ENCODE data around the gene SCGB1C2. TPM values are rescaled to one million over a fixed set of nuclear protein-coding genes. Genes with fewer than 3 reads are reported as not detected.

SCGB1C2 gene
- total RNA-seq, 1 experiment from 2014 or later, result not detected

- no peaks in the 10 kb centered on the region for H3K79me2 ChIP-seq (ENCODE audit: low read depth)
- H3K4me2 ChIP-seq, result no peak overlapping the region
- ChIA-PET POLR2A (ENCODE audit: unreplicated experiment) (no interaction called here), CTCF (interaction anchor here (0.6 kb wide), 1 partner anchor 204 kb away, joined by 5 read pairs; no protein-coding TSS in a partner anchor)
- no peak overlapping the region for H3K27ac ChIP-seq
- H3K4me1 ChIP-seq (replicated peaks; ENCODE audit: insufficient read depth), result no peaks in the 10 kb centered on the region
- TF ChIP-seq EZH2 (IDR thresholded peaks at IDR 0.05; ENCODE audit: low read depth), result no peak
- TF ChIP-seq, protein P1, sequence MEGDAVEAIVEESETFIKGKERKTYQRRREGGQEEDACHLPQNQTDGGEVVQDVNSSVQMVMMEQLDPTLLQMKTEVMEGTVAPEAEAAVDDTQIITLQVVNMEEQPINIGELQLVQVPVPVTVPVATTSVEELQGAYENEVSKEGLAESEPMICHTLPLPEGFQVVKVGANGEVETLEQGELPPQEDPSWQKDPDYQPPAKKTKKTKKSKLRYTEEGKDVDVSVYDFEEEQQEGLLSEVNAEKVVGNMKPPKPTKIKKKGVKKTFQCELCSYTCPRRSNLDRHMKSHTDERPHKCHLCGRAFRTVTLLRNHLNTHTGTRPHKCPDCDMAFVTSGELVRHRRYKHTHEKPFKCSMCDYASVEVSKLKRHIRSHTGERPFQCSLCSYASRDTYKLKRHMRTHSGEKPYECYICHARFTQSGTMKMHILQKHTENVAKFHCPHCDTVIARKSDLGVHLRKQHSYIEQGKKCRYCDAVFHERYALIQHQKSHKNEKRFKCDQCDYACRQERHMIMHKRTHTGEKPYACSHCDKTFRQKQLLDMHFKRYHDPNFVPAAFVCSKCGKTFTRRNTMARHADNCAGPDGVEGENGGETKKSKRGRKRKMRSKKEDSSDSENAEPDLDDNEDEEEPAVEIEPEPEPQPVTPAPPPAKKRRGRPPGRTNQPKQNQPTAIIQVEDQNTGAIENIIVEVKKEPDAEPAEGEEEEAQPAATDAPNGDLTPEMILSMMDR (conservative IDR thresholded peaks at IDR 0.05), result no peak
- H3K9me2 ChIP-seq (ENCODE audit: insufficient read depth), result no peaks in the 10 kb centered on the region
- intact Hi-C loops (cut with micrococcal nuclease; ENCODE audit: unreplicated experiment), result no loop called here
- no peaks in the 10 kb centered on the region for H3K9me3 ChIP-seq (ENCODE audit: insufficient read depth, low read depth)
- H3K4me3 ChIP-seq, result no peak overlapping the region
- no TSS peak for BruUV-seq (replicated peaks)
- H2AFZ ChIP-seq, result no peak overlapping the region
- H3K27me3 ChIP-seq (ENCODE audit: insufficient read depth, low read depth), result peaks cover 14% of the 10 kb centered on the region; the same call in 1 of the 2 replicates
- no peaks in the 10 kb centered on the region for H3K36me3 ChIP-seq (ENCODE audit: low read depth)
- DNase-seq, result no peak
- no peaks in the 10 kb centered on the region for H3F3A ChIP-seq (ENCODE audit: insufficient read depth, low read depth)
- H4K20me1 ChIP-seq (ENCODE audit: insufficient read depth), result no peaks in the 10 kb centered on the region
Observed at GRCh38 chr17:149231-149630, 11.9 kb downstream of the SCGB1C2 start.

GRCh38 chr17:149897-150584 is 12.7 kb downstream of the SCGB1C2 start:
- CTCF ChIA-PET, result no interaction called here
- intact Hi-C loops (cut with micrococcal nuclease; ENCODE audit: unreplicated experiment), result no loop called here
- DNase-seq, result peak in 1 of 2 experiments; percentile 41

GRCh38 chr17:151004-151403 is 13.6 kb downstream of the SCGB1C2 start:
- Histone ChIP-seq H3K4me1 (replicated peaks; ENCODE audit: insufficient read depth) (no peaks in the 10 kb centered on the region), H4K20me1 (ENCODE audit: insufficient read depth) (no peaks in the 10 kb centered on the region), H3K4me2 (no peak overlapping the region), H3F3A (ENCODE audit: insufficient read depth, low read depth) (no peaks in the 10 kb centered on the region), H3K79me2 (ENCODE audit: low read depth) (no peaks in the 10 kb centered on the region), H3K36me3 (ENCODE audit: low read depth) (no peaks in the 10 kb centered on the region), H3K9me3 (ENCODE audit: insufficient read depth, low read depth) (no peaks in the 10 kb centered on the region), H3K27ac (no peak overlapping the region), H3K9me2 (ENCODE audit: insufficient read depth) (no peaks in the 10 kb centered on the region), H3K27me3 (ENCODE audit: insufficient read depth, low read depth) (peaks cover 14% of the 10 kb centered on the region; the same call in 1 of the 2 replicates), H3K4me3 (no peak overlapping the region), H2AFZ (no peak overlapping the region)
- ChIA-PET POLR2A (ENCODE audit: unreplicated experiment) (no interaction called here), CTCF (interaction anchor here (0.6 kb wide), 1 partner anchor 576 kb away, joined by 4 read pairs; no protein-coding TSS in a partner anchor)
- TF ChIP-seq EZH2 (IDR thresholded peaks at IDR 0.05; ENCODE audit: low read depth), result no peak
- intact Hi-C loops (cut with micrococcal nuclease; ENCODE audit: unreplicated experiment), result no loop called here
- BruUV-seq (replicated peaks), result no TSS peak
- no peak for DNase-seq

More at GRCh38 chr17:149897-150584, 12.7 kb downstream of the SCGB1C2 start:
- Histone ChIP-seq H3K4me3 (no peak overlapping the region), H3K4me2 (no peak overlapping the region), H4K20me1 (ENCODE audit: insufficient read depth) (no peaks in the 10 kb centered on the region), H3K27ac (no peak overlapping the region), H3K79me2 (ENCODE audit: low read depth) (no peaks in the 10 kb centered on the region), H3K36me3 (ENCODE audit: low read depth) (no peaks in the 10 kb centered on the region), H2AFZ (no peak overlapping the region), H3K9me3 (ENCODE audit: insufficient read depth, low read depth) (no peaks in the 10 kb centered on the region), H3F3A (ENCODE audit: insufficient read depth, low read depth) (no peaks in the 10 kb centered on the region), H3K4me1 (replicated peaks; ENCODE audit: insufficient read depth) (no peaks in the 10 kb centered on the region), H3K27me3 (ENCODE audit: insufficient read depth, low read depth) (peaks cover 14% of the 10 kb centered on the region; the same call in 1 of the 2 replicates), H3K9me2 (ENCODE audit: insufficient read depth) (no peaks in the 10 kb centered on the region)
- POLR2A ChIA-PET (ENCODE audit: unreplicated experiment), result interaction anchor here (0.6 kb wide), 2 partner anchors 212 to 224 kb away, joined by 3 to 4 read pairs; no protein-coding TSS in a partner anchor
- BruUV-seq (replicated peaks), result no TSS peak
- no peak for TF ChIP-seq EZH2 (IDR thresholded peaks at IDR 0.05; ENCODE audit: low read depth)
- TF ChIP-seq, protein P1 (conservative IDR thresholded peaks at IDR 0.05), result no peak

Measured in PC-9 (cell line).